OCI-LY1 (cell line): ENCODE measurements around the gene TUBGCP6.

ENCODE experiments used
- H2AFZ ChIP-seq: fragments of 200-600 bp; sonication (generic), shearing (Covaris generic); 2 replicates; pipeline ENCODE4 v1.6.0; 2014; ENCODE audit warnings: antibody characterized with exemption, mild to moderate bottlenecking, low read length
- H3F3A ChIP-seq: fragments of 200-600 bp; sonication (generic), shearing (Covaris generic); 2 replicates; pipeline ENCODE4 v1.6.0; 2014; ENCODE audit warnings: mild to moderate bottlenecking, antibody characterized with exemption, low read length, moderate library complexity; ENCODE audit not compliant: insufficient read depth
- H3K27ac ChIP-seq: fragments of 200-600 bp; sonication (generic); 2 replicates; pipeline ENCODE4 v1.5.1; 2014; ENCODE audit warnings: low read length, mixed run types, mild to moderate bottlenecking, low read depth; ENCODE audit not compliant: poor library complexity, severe bottlenecking
- H3K27me3 ChIP-seq: fragments of 200-600 bp; sonication (generic); 2 replicates; pipeline ENCODE4 v1.6.0; 2014; ENCODE audit warnings: antibody characterized with exemption, mild to moderate bottlenecking, low read length, moderate library complexity; ENCODE audit not compliant: insufficient read depth
- H3K36me3 ChIP-seq: fragments of 200-600 bp; sonication (generic); 2 replicates; pipeline ENCODE4 v1.6.1; 2014; ENCODE audit warnings: mild to moderate bottlenecking, antibody characterized with exemption, low read length, moderate library complexity, mixed read lengths; ENCODE audit not compliant: insufficient read depth
- H3K4me1 ChIP-seq: fragments of 200-600 bp; sonication (generic); 2 replicates; pipeline ENCODE4 v1.5.1; 2014; ENCODE audit warnings: mild to moderate bottlenecking, low read length, moderate library complexity; ENCODE audit not compliant: insufficient read depth, severe bottlenecking
- H3K4me2 ChIP-seq: fragments of 200-600 bp; sonication (generic), shearing (Covaris generic); 2 replicates; pipeline ENCODE4 v1.6.1; 2014; ENCODE audit warnings: low read length
- H3K4me3 ChIP-seq: fragments of 200-600 bp; sonication (generic); 2 replicates; pipeline ENCODE4 v1.5.1; 2014; ENCODE audit warnings: low read length, low read depth, mild to moderate bottlenecking, mixed read lengths; ENCODE audit not compliant: poor library complexity, severe bottlenecking
- H3K79me2 ChIP-seq: fragments of 200-600 bp; shearing (Covaris generic); 2 replicates; pipeline ENCODE4 v1.6.1; 2016; ENCODE audit warnings: mixed run types, low read length, mixed read lengths; ENCODE audit not compliant: insufficient read depth
- H3K9ac ChIP-seq: fragments of 200-600 bp; sonication (generic), shearing (Covaris generic); 2 replicates; pipeline ENCODE4 v1.6.1; 2014; ENCODE audit warnings: mild to moderate bottlenecking, low read length, mixed read lengths
- H3K9me2 ChIP-seq: fragments of 200-600 bp; sonication (generic), shearing (Covaris generic); 2 replicates; pipeline ENCODE4 v1.6.1; 2014; ENCODE audit warnings: low read depth, mild to moderate bottlenecking, low read length, mixed read lengths
- H3K9me3 ChIP-seq: fragments of 200-600 bp; shearing (Covaris generic); 2 replicates; pipeline ENCODE4 v1.6.1; 2014; ENCODE audit warnings: low read length, mixed read lengths
- H4K20me1 ChIP-seq: fragments of 200-600 bp; sonication (generic), shearing (Covaris generic); 2 replicates; pipeline ENCODE4 v1.6.0; 2016; ENCODE audit warnings: mild to moderate bottlenecking, low read length; ENCODE audit not compliant: insufficient read depth
- CTCF ChIP-seq: fragments of 200-600 bp; sonication (generic), shearing (Covaris generic); IDR thresholded peaks from 2 replicates; pipeline ENCODE4 v1.5.1; 2017; ENCODE audit warnings: mild to moderate bottlenecking, antibody characterized with exemption, low read length, moderate library complexity, mixed read lengths
- EZH2 ChIP-seq: fragments of 200-600 bp; sonication (generic), shearing (Covaris generic); IDR thresholded peaks from 2 replicates; pipeline ENCODE4 v1.8.0; 2017; ENCODE audit warnings: borderline replicate concordance, mixed run types, mild to moderate bottlenecking, antibody characterized with exemption, low read length, moderate library complexity, mixed read lengths

The TUBGCP6 gene

GRCh38 chr22:50267591-50268390, 23.0 kb upstream of the TUBGCP6 start:
- no peaks in the 10 kb centered on the region for H3K9me3 ChIP-seq

GRCh38 chr22:50266994-50267393, 22.2 kb upstream of the TUBGCP6 start:
- no peaks in the 10 kb centered on the region for H3K9me3 ChIP-seq
- H3K4me1 ChIP-seq = peaks cover 44% of the 10 kb centered on the region
- TF ChIP-seq CTCF (no peak), EZH2 (no peak)
- H3K9me2 ChIP-seq = no peaks in the 10 kb centered on the region
- no peak overlapping the region for H3K4me2 ChIP-seq
- H3K79me2 ChIP-seq = no peaks in the 10 kb centered on the region
- H4K20me1 ChIP-seq = no peaks in the 10 kb centered on the region
- H3K36me3 ChIP-seq = no peaks in the 10 kb centered on the region
- H3K9ac ChIP-seq = no peak overlapping the region
- H3K27ac ChIP-seq = no peak overlapping the region
- H3K27me3 ChIP-seq = no peaks in the 10 kb centered on the region
- H3F3A ChIP-seq = no peaks in the 10 kb centered on the region
- no peak overlapping the region for H3K4me3 ChIP-seq
- H2AFZ ChIP-seq = no peak overlapping the region

More at GRCh38 chr22:50267591-50268390, 23.0 kb upstream of the TUBGCP6 start:
- H3K9ac ChIP-seq = peak overlapping the region; percentile 15; the same call in 1 of the 2 replicates
- H3K4me1 ChIP-seq = peaks cover 36% of the 10 kb centered on the region
- H3F3A ChIP-seq = no peaks in the 10 kb centered on the region
- H4K20me1 ChIP-seq = no peaks in the 10 kb centered on the region
- peak overlapping the region; percentile 42 for H3K4me2 ChIP-seq
- no peak overlapping the region for H3K27ac ChIP-seq
- no peaks in the 10 kb centered on the region for H3K36me3 ChIP-seq
- H3K27me3 ChIP-seq = no peaks in the 10 kb centered on the region; the same call in 1 of the 2 replicates
- no peaks in the 10 kb centered on the region for H3K9me2 ChIP-seq
- no peaks in the 10 kb centered on the region for H3K79me2 ChIP-seq
- TF ChIP-seq CTCF (no peak; the same call in 1 of the 2 replicates), EZH2 (no peak)
- H3K4me3 ChIP-seq = peak overlapping the region; percentile 36
- no peak overlapping the region for H2AFZ ChIP-seq

- H3K79me2 ChIP-seq = peaks cover 4% of the 10 kb centered on the region; the same call in 1 of the 2 replicates
- no peaks in the 10 kb centered on the region for H4K20me1 ChIP-seq
- no peak overlapping the region for H3K4me3 ChIP-seq
- no peak for TF ChIP-seq CTCF
- TF ChIP-seq EZH2 = no peak
- H3K9me2 ChIP-seq = no peaks in the 10 kb centered on the region
- no peaks in the 10 kb centered on the region for H3K27me3 ChIP-seq
- no peak overlapping the region for H3K4me2 ChIP-seq
- H3F3A ChIP-seq = no peaks in the 10 kb centered on the region
- H3K27ac ChIP-seq = no peak overlapping the region
- H3K4me1 ChIP-seq = peaks cover 38% of the 10 kb centered on the region
- H3K9ac ChIP-seq = no peak overlapping the region
- H3K36me3 ChIP-seq = no peaks in the 10 kb centered on the region
- H2AFZ ChIP-seq = no peak overlapping the region
- no peaks in the 10 kb centered on the region for H3K9me3 ChIP-seq
Observed at GRCh38 chr22:50264946-50265669, 20.3 kb upstream of the TUBGCP6 start.
